Fibroblast of skin of right quadriceps (primary cell): Measurements from ENCODE around the gene ITPA.
A peak's percentile ranks its signal among the peaks of the same experiment; 100 is the strongest.

Experiments
- DNase-seq: peaks from one replicate; pipeline ENCODE4 v3.0.0-alpha.2; 2013

ITPA gene

DNA sequence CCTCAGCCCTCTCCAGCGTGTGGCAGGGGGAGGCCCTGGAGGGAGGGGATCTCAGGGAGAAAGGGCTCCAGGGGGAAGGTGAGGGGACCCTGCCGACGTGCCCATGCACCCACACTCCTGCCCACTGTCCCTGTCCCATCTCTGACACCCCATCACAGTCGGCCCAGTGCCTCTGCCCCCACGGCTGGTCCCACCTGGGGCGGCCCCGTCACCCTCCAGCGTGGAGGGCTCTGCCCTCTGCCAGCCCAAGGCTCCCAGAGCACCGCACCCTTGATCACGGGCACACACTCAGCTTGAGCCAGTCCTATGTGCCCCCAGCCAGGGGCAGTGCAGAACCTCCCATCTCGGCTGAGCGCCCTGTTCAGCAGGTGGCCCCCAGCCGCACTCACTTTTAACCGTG, 20.5 kb downstream of the ITPA start:
- no peak for DNase-seq

DNA sequence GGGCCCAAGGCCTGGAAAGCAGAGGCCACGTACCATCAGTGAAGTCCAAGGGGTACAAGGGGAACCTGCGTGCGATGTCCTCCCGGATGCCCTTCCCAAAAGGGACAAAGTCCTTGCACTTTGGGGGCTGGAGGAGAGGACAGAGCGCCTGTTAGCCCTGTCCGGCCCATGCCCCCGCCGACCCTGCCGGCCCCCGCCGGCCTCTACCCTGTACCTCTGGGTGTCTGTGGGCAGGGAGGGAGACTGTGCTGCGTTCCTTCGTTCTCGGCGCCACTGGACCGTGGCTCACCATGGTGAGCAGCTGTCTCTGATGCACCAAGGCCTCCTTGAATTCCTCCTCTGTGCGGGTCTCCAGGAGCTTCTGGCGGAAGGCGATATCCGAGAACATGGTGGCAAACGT, 21.8 kb downstream of the ITPA start:
- no peak for DNase-seq

DNA sequence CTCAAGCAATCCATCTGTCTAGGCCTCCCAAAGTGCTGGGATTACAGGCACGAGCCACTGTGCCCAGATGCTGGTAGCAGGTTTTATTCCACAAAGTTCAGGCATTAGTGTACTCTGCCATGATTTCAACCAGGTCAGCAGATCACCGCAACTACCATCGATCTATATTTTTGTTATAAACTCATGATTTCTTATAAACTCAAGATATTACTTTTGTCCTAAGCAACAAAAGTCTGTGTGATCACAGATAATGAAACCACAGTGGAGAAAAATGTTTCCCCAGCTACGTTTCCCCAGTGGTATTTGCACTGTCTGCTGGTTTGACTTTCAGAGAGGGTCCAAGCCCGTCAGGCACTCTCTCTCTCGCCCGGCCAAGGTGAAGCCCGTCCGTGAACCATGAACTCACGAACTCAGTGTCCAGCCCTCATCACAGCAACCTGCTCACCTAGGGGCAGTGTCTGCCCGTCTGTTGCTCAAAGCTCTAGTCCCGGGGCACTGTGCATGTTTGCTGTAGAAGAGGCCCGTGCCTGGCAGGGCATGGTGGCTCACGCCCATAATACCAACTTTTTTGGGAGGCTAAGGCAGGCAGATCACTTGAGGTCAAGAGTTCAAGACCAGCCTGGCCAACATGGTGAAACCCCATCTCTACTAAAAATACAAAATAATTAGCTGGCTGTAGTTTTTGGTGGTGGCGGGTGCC, 22.7 kb downstream of the ITPA start:
- no peak for DNase-seq

DNA sequence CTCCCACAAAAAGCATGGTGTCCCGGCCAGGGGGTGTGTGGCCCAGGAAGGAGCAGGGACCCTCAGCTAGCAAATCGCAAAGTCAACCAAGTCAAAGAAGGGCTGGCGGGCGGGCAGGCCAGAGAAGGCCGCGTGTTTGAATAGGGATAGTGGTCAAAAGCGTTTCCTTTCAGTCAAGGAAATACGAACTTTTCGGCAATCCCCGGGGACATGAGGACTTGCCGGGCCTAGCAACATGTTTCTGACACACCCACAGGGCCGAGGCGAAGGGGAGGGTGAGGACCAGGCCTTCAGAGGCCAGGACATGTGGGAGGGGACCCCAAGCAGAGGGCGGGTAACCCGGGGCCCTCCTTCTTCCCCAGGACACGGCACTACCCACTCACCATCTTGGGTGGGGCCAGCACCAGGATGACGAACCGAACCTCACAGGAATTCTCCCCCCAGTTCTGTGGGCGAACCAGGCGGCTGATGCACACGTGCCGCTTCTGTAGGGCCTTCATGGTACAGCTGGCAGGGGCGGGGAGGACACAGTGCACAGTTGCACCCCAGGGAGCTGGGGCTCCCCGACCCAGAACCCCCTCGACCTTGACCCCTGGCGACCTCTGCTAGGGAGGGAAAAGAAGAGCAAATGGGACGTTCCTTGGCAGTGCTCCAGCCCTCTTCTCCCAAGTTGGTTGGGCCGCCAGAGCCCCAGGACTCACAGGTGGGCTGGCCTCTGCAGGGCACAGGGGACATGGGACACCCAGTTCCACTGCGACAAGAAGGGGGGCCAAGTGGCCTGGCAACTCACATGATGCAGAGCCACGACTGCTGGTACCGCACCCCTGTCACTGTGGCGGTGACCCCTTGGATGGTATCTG, 24.1 kb downstream of the ITPA start:
- no peak for DNase-seq

DNA sequence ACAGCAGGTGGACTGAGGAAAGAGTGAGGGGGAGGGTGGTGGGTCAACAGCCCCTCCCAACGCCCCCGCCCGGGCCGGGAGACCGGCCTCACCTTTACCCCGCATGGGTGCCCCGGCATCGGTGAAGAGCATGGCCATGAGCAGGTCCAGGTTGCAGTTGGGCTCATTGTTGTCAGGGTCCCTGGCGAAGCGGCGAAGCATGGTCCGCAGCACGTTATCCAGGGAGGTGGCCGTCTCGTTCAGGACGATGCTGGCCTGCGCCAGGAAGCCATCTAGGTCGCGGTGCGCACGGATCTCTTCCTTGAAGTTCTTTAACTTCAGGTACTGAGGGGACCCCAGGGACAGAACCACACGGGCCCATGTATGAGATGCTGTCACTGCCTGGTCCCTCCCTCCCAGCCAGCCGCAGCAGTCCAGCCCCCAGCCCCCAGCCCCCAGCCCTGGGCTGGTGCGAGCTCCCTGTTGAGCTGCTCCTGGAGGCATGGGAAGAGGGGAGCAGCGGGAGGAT, 24.7 kb downstream of the ITPA start:
- no peak for DNase-seq

DNA sequence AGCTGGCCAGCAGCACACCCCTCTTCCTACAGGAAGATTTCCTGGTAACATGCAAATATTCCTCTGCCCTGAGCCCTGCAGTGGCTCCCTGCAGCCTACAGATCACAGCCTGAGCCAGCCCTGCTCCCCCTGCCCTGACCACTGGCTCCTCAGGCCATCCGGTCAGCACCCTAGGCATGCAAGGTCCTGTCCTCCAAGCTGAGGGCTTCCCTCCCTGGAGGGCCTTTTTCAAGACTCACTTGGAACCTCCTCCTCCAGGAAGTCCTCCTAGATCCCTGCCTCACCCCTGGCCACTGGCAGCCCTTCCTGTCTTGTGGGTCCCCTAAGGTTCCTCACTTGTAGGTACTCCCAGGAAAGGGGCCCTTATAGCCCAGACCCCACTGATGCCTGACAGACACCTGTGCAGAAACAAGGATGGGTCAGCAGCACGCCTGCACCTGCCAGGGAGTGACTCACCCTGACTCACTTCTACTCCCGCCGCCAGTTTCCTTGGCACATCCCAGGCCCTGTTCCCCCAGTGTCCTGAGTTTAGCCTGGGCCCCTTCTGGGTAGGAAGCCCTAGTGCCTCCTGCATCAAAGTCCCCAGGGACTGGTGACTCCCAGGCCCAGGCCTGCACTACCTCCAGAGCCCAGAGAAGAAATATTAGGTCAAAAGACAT, 26.5 kb downstream of the ITPA start:
- no peak for DNase-seq

DNA sequence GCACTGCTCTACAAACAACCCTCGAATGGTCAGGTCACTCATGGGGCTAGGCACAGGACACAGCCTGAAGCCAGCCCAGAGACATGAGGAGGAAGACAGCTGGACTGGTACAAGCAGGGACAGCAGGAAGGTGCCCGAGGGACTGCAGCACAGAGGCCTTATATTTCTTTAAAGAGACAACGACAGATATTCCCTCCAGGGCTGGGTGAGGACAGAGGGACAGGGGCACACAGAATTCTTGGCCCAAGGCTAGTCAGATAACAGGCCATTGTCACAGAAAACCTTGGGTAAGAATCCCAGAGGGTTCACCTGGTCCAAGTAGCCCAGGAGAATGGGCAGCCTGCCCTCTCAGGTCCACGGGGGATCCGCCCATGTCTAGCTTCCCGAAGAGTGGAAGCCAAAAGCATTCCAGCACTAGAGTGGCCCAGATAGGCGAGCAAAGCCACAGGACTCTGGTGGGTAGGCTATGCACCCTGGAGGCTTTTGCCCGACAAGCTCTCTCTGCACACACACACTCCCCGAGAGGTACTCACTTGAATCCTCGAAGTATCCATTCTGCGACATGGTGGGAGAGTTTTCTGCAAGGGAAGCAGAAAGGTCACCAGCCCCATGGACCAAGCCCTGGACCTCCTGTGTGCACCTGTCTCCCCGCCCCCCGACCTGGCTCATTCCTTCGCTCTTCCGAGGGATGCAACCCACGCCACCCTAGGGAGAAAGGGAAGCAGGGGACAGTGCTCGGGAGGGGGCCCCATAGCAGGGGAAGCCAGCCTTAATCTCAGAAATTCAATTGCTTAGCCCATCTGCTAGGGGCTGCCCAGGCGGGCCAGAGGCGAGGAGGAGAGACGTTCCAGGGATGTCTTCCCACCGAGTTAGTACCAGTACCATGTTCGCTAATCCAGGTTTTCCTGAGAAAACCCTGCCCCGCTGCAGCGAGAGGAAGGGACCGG, 28.0 kb downstream of the ITPA start:
- no peak for DNase-seq

DNA sequence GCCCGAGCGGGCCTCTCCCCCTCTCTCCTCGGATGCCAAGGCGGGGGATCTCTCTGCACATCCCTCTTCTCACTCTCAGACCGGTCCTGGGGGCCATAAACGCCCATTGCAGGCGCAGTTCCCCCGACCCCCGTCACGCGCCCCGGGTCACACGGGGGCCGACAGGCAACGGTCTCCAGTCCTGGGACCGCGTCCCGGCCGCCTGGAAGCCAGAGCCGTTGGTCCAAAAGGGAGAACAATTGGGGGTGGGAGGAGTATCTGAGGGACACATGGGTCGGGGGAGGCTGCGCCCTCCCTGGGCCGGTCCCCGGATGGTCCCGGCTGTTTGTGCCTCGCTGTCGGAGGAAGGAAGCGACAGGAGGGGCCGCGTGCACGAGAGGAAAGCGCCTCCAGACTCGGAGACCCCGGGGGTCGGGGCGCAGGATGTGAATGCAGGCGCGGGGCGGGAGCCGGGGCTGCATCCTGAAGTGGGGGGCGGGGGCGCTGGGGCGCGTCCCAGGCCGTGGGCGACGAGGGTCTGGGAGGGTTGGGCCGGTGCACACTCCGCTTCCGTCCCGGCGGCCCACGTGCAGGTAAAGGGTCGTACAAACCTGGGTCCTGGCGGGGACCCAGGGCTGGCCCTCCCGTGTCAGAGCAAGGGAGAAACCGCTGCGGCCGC, 28.8 kb downstream of the ITPA start:
- DNase-seq, result no peak

DNA sequence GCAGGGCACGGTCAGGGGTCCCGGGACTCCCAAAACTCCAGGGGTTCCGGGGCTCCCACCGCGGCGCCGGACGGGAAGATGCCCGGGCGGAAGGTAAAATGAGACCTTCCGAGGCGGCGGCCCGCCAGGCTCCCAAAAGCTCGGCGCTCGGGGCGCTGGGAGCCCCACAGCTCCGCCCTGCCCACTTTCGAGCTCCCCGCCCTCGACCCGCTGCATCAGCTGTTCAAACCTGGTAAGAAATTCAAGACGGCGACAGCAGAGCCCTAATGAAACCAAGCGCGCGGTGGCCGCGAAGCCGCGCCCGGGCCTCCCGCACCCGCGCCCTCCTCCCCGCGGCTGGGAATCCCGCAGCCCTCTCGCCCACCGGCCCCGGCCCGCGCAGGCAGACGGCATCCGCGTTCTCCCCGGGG, 29.3 kb downstream of the ITPA start:
- no peak for DNase-seq

DNA sequence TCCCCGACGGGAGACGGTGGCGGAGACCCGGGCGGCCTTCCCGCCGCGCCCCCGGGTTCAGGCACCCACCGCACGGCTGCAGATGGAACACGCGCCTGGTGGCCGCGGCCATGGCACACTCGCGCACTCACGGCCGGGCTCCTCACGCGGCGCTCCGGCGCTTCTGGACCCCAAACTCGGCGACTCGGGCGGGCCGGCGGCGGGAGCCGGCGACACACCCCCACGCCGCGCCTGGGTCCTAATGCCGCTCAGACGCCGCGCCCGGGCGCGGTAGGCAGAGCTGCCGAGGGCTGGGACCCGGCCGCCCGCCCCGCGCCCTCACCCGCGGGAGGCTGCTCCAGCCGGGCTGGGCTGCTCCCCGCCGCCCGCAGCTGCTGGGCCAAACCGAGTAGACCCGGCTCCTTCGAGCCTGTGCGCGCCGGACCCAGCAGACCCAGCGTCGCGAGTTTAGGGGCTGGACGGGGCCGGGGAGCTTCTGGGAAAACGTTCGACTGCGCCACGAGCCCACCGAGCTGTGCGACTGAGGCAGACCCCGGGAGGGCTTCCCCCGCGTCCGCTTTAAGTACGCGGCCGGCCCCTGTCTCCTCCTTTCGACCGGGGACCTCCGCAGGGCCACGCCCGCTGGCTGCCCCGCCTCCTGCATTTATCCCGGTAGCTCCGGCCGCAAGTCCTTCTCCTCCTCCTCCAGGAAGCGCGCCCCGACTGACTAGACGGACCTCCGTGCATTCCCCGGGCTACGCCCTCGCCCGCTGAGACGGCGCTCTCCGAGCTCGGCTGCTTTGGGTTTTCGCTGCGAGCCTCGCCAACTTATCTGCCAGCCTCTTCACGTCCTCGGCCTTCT, 29.9 kb downstream of the ITPA start, which contains the start of gene SLC4A11:
Gene SLC4A11 (minus strand): TSS at position 165 of the 841 bp plus-strand sequence. CDS start 53 bp downstream, at position 112.
- peak; percentile 25 for DNase-seq

DNA sequence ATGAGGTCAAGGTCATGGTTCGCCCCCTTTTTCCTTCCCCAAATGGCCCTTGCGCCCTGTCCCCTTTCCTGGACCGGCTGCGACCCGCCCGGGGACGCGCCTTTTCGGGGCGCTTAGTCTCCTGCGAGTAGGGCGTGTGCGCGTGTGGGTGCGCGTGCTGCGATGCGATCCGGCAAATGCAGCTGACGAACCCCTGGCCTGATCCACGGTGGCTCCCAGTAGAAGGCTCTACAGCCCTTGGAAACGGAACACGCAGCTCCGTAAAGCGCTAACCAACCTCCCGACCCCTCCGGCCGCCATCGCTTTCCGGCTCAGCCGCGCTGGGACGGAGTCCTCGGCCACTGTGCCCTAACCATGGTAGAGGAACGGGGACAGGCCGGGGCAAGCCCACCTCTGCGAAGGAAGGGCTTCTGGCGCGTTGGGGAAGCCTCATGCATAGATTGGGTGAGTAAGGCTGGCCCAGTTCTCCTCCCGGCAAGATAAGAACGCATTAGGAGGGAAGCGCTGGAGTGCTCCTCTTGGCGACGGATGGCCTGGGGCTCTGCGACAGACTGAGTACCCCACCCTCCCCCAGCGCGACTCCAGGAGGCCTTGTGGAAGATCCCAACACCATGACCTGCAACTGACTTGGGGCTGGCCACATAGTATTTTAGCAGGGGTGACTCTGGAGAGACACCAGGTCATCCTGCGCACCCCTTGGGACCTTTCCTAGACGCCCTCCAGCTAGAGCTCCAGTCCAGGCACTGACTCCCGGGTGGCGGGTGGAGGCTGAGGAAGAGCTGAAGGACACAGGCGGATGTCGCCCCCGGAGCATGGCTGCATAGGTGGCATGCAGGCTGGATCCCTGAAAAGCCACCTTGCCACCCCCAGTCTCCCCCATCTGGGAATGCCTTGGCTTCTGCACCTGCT, 30.8 kb downstream of the ITPA start:
- no peak for DNase-seq

DNA sequence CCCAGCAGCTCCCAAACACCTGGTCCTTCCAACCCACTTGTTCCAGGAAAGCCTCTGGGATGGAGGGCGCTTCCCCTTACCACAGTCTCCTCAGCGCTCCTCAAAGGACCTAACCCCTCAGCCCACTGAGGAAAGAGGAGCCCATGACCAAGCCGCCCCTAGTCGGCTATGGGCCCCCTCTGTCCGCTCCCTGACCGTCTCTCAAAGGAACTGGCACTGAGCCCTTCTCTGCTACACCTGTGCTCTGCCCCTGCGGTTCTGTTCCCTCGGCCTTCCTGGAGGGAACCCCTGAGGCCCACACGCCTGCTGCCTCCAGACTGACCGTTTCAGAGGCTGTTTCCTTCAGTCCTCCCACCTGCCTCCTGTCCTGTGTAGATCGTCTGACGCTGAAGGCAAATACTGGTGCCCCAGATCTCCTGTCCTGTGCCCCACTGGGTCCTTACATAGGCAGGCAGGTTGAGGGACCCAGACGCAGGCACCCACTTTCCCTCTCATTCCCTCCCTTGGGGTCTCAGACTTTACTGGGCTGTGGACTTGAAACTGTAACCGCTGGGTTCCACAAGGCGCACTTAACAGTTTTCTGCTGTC, 31.6 kb downstream of the ITPA start:
- no peak for DNase-seq

DNA sequence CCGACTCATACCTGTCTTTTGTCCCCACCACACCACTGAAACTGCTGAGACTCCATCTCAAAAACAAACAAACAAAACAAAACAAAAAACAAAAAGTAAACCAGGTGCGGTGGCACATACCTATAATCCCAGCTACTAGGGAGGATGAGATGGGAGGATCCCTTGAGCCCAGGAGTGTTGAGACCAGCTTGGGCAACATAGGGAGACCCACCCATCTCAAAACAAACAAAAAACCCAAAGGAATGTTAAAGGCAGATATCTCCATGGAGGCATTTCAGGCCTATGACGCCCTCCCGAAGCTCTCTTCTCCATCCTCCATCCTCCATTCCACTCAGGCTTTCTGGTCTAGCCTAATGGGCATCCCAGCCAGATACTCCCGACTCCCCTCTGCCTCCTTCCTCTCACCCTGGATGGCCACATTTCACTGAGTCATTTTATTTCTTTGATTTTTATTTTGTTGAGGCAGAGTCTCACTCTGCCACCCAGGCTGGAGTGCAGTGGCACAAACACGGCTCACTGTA, 32.9 kb downstream of the ITPA start:
- no peak for DNase-seq

DNA sequence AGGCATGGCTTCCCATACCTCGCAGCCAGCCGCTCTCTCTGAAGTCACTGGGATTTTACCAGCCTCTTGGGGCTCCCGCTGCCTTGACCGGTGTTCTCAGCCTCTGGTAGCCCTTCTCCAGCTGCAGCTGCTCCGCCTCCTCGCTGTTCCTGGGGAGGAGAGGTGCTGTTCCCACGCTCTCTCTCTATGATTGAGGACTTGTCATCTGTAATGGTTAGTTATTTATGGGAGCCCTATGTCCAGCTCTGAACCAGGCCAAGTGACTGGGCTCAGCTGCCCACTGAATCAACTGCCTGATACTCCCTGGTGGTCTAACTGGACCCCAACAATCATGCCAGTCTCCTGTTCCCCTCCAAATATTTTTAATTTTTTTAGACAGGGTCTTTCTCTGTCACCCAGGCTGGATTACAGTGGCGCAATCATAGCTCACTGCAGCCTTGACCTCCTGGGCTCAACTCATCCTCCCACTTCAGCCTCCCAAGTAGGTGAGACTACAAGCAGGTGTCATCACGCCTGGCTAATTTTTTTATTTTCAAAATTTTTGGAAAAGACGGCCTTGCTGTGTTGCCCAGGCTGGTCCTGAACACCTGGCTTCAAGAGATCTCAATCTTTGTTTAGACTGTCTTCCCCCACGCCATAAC, 34.5 kb downstream of the ITPA start:
- no peak for DNase-seq

DNA sequence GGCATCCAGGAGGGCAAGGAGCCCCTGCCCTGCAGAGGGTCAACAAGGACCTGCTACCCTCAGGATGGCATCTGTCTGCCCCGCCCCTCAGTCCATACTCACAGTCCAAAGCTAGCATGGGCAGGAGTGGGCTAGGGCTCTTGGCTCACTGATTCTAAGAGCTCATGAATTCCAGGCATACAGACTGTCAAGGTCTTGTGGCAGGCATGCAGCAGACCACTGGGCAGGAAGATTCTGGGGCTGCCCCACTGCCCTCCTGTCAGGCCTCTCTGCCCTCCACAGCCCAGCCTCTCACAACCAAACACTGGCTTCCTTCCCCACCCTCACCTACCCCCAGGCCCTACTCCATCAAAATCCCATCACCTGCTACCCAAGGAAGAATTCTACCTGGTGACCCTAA, 35.3 kb downstream of the ITPA start:
- DNase-seq, result no peak

DNA sequence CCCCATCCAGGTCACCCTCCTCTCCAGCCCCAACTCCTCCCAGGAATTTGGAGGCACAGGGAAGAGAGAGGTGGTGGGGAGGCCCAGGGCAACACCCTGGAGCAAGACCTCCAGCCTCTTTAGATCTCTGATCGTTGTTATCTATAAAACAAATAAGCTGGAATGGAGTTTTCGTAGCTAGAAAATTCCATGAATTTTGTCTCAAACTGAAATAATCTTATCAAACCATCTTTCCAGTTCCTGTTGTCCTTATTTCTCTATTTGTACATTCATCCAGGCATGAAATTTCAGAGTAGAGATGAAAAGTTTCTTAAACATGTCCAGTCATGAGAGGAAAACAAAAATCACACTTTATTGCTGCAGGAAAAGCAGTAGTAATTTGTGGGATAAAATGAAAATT, 35.9 kb downstream of the ITPA start:
- DNase-seq, result no peak

DNA sequence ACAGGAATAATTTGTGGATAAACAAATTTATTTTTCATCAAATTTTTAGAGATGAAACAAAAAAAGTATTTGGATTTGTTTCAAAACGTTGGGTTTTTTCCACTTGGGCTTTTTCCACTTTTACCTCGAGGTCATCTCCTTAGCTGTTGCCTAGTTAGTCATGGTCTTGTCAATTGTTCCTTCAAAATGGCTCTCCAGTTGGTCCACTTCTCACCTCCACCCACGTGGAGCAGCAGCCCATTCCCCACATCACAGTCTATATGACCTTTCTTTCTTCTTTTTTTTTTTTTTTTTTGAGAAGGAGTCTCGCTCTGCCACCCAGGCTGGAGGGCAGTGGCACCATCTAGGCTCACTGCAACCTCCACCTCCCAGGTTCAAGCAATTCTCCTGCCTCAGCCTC, 36.4 kb downstream of the ITPA start:
- no peak for DNase-seq

DNA sequence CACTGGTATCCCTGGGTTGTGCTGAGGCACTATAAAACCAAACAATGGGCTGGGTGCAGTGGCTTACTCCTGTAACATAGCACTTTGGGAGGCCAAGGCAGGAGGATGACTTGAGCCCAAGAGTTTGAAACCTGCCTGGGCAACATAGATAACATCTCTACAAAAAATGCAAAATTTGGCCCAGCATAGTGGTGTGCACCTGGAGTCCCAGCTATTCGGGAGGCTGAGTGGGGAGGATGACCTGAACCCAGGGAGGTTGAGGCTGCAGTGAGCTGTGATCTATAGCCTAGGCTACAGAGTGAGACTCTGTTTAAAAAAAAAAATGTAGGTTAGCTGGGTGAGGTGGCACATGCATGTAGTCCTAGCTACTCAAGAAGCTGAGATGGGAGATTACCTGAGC, 37.4 kb downstream of the ITPA start:
- DNase-seq, result no peak

DNA sequence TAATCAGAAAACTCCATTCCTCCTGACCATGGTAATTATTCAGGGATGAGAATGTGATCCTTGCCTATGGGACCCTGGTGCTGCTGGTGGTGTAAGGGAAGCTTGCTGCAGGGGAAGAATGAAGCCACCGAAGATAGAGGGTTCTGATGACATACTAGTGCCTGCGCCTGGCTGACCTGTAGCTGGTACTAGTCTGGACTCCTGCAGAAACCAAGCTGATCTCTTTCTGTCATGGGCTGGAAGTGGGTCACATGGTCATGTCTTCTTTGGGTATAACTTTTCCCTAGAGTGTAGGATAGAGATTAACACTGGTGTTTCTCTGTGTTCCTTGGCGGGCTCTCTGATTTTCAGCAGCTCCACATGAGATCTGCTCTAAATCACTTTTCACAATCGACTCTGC, 38.3 kb downstream of the ITPA start:
- DNase-seq, result no peak
